GM12878 (cell line): ENCODE data around the gene MYO7B.

ENCODE experiments used
- IKZF1 ChIP-seq: fragments of 450-650 bp; conservative IDR thresholded peaks from 2 replicates; pipeline ENCODE4 v1.6.1; 2017; ENCODE audit warnings: antibody characterized with exemption, mild to moderate bottlenecking
- JUND ChIP-seq: IDR thresholded peaks from 2 replicates; pipeline ENCODE4 v1.6.1; 2012; ENCODE audit warnings: low read depth, mild to moderate bottlenecking, low read length, improper control_type of control experiment, moderate library complexity
- MAX ChIP-seq: IDR thresholded peaks from 2 replicates; pipeline ENCODE4 v1.6.1; 2012; ENCODE audit warnings: low read depth, low read length, improper control_type of control experiment
- SIN3A ChIP-seq: IDR thresholded peaks from 2 replicates; pipeline ENCODE4 v1.6.1; 2012; ENCODE audit warnings: low read depth, low read length, improper control_type of control experiment
- YY1 ChIP-seq: IDR thresholded peaks from 2 replicates; pipeline ENCODE4 v1.6.1; 2011; ENCODE audit warnings: low read depth, mild to moderate bottlenecking, low read length
- ZBTB33 ChIP-seq: fragments of 450-650 bp; IDR thresholded peaks from 2 replicates; pipeline ENCODE4 v1.6.1; 2017; ENCODE audit warnings: mild to moderate bottlenecking
- TF ChIP-seq, protein P1 (sequence below): IDR thresholded peaks from 2 replicates; pipeline ENCODE4 v1.6.1; 2011; ENCODE audit warnings: low read depth, low read length, improper control_type of control experiment, borderline replicate concordance
- TF ChIP-seq, protein P2 (sequence below), 3 experiments: IDR thresholded peaks in 2 of 3; conservative IDR thresholded peaks in 1 of 3; 2 replicates each; pipeline ENCODE4 v1.5.1; 2011; ENCODE audit warnings: low read depth in 3 of 3, low read length in 3 of 3, mild to moderate bottlenecking in 3 of 3, control low read depth in 2 of 3, moderate library complexity in 2 of 3, inconsistent platforms in 1 of 3, mixed read lengths in 1 of 3; ENCODE audit not compliant: control insufficient read depth in 2 of 3, insufficient read depth in 1 of 3; ENCODE audit errors: extremely low read depth in 1 of 3

- TF ChIP-seq YY1 (no peak), SIN3A (no peak), IKZF1 (no peak), JUND (no peak), ZBTB33 (no peak), MAX (no peak)
- TF ChIP-seq, protein P1, sequence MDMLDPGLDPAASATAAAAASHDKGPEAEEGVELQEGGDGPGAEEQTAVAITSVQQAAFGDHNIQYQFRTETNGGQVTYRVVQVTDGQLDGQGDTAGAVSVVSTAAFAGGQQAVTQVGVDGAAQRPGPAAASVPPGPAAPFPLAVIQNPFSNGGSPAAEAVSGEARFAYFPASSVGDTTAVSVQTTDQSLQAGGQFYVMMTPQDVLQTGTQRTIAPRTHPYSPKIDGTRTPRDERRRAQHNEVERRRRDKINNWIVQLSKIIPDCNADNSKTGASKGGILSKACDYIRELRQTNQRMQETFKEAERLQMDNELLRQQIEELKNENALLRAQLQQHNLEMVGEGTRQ, result no peak
- TF ChIP-seq, protein P2, sequence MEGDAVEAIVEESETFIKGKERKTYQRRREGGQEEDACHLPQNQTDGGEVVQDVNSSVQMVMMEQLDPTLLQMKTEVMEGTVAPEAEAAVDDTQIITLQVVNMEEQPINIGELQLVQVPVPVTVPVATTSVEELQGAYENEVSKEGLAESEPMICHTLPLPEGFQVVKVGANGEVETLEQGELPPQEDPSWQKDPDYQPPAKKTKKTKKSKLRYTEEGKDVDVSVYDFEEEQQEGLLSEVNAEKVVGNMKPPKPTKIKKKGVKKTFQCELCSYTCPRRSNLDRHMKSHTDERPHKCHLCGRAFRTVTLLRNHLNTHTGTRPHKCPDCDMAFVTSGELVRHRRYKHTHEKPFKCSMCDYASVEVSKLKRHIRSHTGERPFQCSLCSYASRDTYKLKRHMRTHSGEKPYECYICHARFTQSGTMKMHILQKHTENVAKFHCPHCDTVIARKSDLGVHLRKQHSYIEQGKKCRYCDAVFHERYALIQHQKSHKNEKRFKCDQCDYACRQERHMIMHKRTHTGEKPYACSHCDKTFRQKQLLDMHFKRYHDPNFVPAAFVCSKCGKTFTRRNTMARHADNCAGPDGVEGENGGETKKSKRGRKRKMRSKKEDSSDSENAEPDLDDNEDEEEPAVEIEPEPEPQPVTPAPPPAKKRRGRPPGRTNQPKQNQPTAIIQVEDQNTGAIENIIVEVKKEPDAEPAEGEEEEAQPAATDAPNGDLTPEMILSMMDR (IDR thresholded peaks at IDR 0.05 in 2 of 3, conservative IDR thresholded peaks at IDR 0.05 in 1 of 3; ENCODE audit: control insufficient read depth in 2 of 3, extremely low read depth in 1 of 3, insufficient read depth in 1 of 3, low read depth in 3 of 3, low read length in 3 of 3), result no peak
Observed at GRCh38 chr2:127562936-127563335, 27.5 kb downstream of the MYO7B start.
